ENCODE data around the gene PSKH1.
A peak's percentile ranks its signal among the peaks of the same experiment; 100 is the strongest.

PSKH1 gene

GRCh38 chr16:67874372-67874771, 18.7 kb upstream of the PSKH1 start:
- no peaks in the 10 kb centered on the region for H3K27me3 ChIP-seq (ENCODE audit: insufficient read depth, low read depth)
- peaks cover 14% of the 10 kb centered on the region; the same call in 1 of the 2 replicates for H3K36me3 ChIP-seq (ENCODE audit: insufficient read depth)
- H3K9ac ChIP-seq = no peak overlapping the region
- H3K4me3 ChIP-seq (IDR thresholded peaks at IDR 0.05; ENCODE audit: insufficient read depth, low read depth, low read length) = no peak overlapping the region
- H2AFZ ChIP-seq (ENCODE audit: low read depth) = no peak overlapping the region
- peaks cover 51% of the 10 kb centered on the region for H3K4me1 ChIP-seq (ENCODE audit: low read depth, poor library complexity, severe bottlenecking)
- H3K27ac ChIP-seq = no peak overlapping the region
- H4K20me1 ChIP-seq (ENCODE audit: insufficient read depth) = no peaks in the 10 kb centered on the region
- H3K4me2 ChIP-seq = peak overlapping the region; percentile 89
- TF ChIP-seq, protein P1, sequence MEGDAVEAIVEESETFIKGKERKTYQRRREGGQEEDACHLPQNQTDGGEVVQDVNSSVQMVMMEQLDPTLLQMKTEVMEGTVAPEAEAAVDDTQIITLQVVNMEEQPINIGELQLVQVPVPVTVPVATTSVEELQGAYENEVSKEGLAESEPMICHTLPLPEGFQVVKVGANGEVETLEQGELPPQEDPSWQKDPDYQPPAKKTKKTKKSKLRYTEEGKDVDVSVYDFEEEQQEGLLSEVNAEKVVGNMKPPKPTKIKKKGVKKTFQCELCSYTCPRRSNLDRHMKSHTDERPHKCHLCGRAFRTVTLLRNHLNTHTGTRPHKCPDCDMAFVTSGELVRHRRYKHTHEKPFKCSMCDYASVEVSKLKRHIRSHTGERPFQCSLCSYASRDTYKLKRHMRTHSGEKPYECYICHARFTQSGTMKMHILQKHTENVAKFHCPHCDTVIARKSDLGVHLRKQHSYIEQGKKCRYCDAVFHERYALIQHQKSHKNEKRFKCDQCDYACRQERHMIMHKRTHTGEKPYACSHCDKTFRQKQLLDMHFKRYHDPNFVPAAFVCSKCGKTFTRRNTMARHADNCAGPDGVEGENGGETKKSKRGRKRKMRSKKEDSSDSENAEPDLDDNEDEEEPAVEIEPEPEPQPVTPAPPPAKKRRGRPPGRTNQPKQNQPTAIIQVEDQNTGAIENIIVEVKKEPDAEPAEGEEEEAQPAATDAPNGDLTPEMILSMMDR (conservative IDR thresholded peaks at IDR 0.05; ENCODE audit: low read depth, low read length) = no peak
- H3K79me2 ChIP-seq (ENCODE audit: insufficient read depth, low read depth) = peaks cover 30% of the 10 kb centered on the region

GRCh38 chr16:67877064-67877463, 16.0 kb upstream of the PSKH1 start:
- peaks cover 18% of the 10 kb centered on the region; the same call in 1 of the 2 replicates for H3K36me3 ChIP-seq (ENCODE audit: insufficient read depth)
- peaks cover 26% of the 10 kb centered on the region for H3K4me1 ChIP-seq (ENCODE audit: low read depth, poor library complexity, severe bottlenecking)
- no peak overlapping the region for H3K4me2 ChIP-seq
- TF ChIP-seq, protein P1 (conservative IDR thresholded peaks at IDR 0.05; ENCODE audit: low read depth, low read length) = no peak
- H3K4me3 ChIP-seq (IDR thresholded peaks at IDR 0.05; ENCODE audit: insufficient read depth, low read depth, low read length) = no peak overlapping the region
- H3K9ac ChIP-seq = no peak overlapping the region
- H4K20me1 ChIP-seq (ENCODE audit: insufficient read depth) = no peaks in the 10 kb centered on the region
- H3K27ac ChIP-seq = no peak overlapping the region
- H3K79me2 ChIP-seq (ENCODE audit: insufficient read depth, low read depth) = peaks cover 30% of the 10 kb centered on the region
- H2AFZ ChIP-seq (ENCODE audit: low read depth) = no peak overlapping the region
- no peaks in the 10 kb centered on the region for H3K27me3 ChIP-seq (ENCODE audit: insufficient read depth, low read depth)

GRCh38 chr16:67878232-67878631, 14.8 kb upstream of the PSKH1 start:
- H3K4me3 ChIP-seq (IDR thresholded peaks at IDR 0.05; ENCODE audit: insufficient read depth, low read depth, low read length) = no peak overlapping the region
- H3K9ac ChIP-seq = no peak overlapping the region
- H3K4me2 ChIP-seq = no peak overlapping the region
- H3K36me3 ChIP-seq (ENCODE audit: insufficient read depth) = peaks cover 18% of the 10 kb centered on the region; the same call in 1 of the 2 replicates
- H3K79me2 ChIP-seq (ENCODE audit: insufficient read depth, low read depth) = peaks cover 28% of the 10 kb centered on the region
- peaks cover 19% of the 10 kb centered on the region for H3K4me1 ChIP-seq (ENCODE audit: low read depth, poor library complexity, severe bottlenecking)
- no peak overlapping the region for H3K27ac ChIP-seq
- H4K20me1 ChIP-seq (ENCODE audit: insufficient read depth) = no peaks in the 10 kb centered on the region
- no peak overlapping the region for H2AFZ ChIP-seq (ENCODE audit: low read depth)
- H3K27me3 ChIP-seq (ENCODE audit: insufficient read depth, low read depth) = no peaks in the 10 kb centered on the region
- TF ChIP-seq, protein P1 (conservative IDR thresholded peaks at IDR 0.05; ENCODE audit: low read depth, low read length) = no peak

GRCh38 chr16:67878846-67879245, 14.2 kb upstream of the PSKH1 start:
- H4K20me1 ChIP-seq (ENCODE audit: insufficient read depth) = no peaks in the 10 kb centered on the region
- TF ChIP-seq, protein P1 (conservative IDR thresholded peaks at IDR 0.05; ENCODE audit: low read depth, low read length) = no peak
- peaks cover 18% of the 10 kb centered on the region; the same call in 1 of the 2 replicates for H3K36me3 ChIP-seq (ENCODE audit: insufficient read depth)

More at GRCh38 chr16:67878846-67879245, 14.2 kb upstream of the PSKH1 start:
- Histone ChIP-seq H3K27me3 (ENCODE audit: insufficient read depth, low read depth) (no peaks in the 10 kb centered on the region), H3K4me2 (no peak overlapping the region), H3K4me3 (IDR thresholded peaks at IDR 0.05; ENCODE audit: insufficient read depth, low read depth, low read length) (no peak overlapping the region), H3K79me2 (ENCODE audit: insufficient read depth, low read depth) (peaks cover 22% of the 10 kb centered on the region), H2AFZ (ENCODE audit: low read depth) (no peak overlapping the region), H3K4me1 (ENCODE audit: low read depth, poor library complexity, severe bottlenecking) (peaks cover 18% of the 10 kb centered on the region), H3K9ac (no peak overlapping the region), H3K27ac (no peak overlapping the region)

All from KMS-11 (cell line).